ENCODE results near the gene RPL41.

The RPL41 gene

DNA sequence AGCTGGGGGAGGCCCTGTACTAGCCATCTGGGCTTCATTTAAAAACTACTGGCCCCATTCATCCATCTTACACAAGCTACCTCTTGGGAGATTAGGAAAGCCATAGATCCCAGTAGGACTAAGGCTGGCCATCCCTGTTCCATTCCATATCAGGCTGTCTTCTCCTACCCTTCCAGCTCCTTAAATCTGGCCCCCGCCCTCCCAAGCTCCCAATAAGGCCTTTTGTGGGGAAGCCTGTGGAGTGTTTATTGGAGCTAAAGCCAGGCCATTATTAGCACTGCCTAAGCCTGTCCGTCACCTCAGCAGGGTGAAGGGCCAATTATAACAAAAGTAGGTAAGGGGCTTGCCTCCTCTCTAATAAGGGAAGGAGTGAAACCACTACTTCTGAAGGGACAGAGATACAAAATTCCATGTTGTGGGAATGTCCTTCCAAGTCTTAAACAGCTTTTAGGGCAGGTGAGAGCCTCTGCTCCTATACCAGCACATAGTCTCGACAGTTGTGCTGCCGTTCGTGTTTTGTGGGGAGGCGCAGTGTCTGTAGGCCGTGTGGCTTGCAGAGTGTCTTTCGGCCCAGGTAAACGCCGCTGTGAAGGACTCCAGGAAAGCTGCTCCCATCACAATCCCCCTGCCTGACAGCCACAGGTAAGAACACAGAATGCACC is 45.4 kb downstream of the RPL41 start:
- TF ChIP-seq GATA2 (IDR thresholded peaks at IDR 0.05; ENCODE audit: low read depth, low read length) (no peak), GATA3 (IDR thresholded peaks at IDR 0.05; ENCODE audit: low read depth, low read length) (no peak)

DNA sequence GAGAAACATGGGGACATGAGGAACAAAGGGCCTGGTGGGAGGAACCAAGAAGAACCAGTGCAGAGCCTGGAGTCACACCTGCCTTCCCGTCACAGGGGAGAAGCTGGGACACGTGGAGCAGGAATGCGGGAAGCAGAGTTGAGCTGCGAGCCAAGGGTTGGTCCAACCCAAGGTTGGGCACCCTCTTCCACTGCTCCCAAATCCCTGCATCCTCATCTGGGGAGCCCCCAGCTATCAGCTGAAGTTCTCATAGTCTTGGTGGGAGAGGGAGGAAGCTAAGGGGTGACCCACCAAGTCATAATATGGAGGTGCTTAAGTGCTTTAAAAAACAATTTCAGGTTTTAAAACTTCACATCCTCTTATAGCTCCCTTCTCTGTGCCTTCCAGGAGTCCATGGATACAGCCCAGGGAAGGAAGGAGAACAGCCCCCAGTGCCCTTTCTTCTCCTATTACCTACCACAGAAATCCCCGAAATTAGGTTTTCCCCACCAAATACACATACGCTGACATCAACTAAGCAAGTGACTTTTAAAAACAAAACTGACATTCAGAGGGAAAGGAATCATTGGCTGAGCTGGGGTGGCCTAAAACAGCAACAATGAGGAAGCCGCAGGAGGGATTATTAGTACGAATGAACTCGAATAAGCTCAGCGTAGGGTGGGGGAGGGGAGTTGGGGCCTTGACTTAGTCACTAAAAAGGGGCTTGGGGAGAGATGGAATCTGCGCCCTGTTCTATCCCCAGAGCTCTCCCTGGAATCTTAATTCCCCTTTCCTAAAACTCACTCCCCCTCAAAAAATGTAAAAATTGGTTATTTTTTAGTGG is 46.2 kb downstream of the RPL41 start:
- TF ChIP-seq GATA3 (IDR thresholded peaks at IDR 0.05; ENCODE audit: low read depth, low read length) (no peak), GATA2 (IDR thresholded peaks at IDR 0.05; ENCODE audit: low read depth, low read length) (no peak)

DNA sequence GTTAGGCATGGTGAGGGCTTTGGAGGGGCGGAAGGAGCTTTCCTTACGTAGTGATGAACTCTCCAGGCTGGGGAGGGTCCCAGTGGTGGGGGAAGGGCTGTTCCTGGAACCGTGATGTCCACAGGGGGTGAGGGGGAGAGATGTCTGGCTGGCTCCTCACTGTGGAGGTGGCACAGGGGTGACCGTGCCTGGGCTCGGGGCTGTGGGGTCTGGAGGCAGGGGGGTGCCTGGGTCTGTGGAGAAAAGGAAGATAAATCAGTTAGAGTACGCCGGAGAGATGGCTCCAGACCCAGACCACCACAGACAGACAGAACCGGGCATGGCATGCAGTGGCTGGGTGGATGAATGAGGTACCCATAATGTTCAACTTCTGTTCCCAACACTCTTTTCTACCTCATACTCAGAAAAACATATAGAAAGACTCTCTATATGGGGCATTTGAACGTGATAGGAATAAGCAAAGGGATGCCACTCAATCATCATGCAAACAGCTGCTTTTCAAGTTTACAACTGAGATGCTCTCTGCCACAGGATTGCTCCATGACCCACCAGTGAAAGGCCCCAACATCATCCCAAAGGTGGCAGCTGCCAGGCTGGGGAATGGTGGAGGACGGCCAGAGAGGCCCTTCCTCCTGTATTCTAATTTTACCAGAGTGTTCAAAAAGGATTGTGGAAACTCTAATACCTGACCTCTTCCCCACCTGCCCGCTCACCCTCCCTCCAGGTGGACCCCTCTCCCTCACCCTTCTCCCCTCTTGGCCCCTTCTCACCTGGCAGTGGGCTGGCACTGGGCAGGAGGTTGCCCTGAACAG is 47.3 kb downstream of the RPL41 start:
- TF ChIP-seq GATA2 (IDR thresholded peaks at IDR 0.05; ENCODE audit: low read depth, low read length) = no peak
- no peak for TF ChIP-seq GATA3 (IDR thresholded peaks at IDR 0.05; ENCODE audit: low read depth, low read length)

DNA sequence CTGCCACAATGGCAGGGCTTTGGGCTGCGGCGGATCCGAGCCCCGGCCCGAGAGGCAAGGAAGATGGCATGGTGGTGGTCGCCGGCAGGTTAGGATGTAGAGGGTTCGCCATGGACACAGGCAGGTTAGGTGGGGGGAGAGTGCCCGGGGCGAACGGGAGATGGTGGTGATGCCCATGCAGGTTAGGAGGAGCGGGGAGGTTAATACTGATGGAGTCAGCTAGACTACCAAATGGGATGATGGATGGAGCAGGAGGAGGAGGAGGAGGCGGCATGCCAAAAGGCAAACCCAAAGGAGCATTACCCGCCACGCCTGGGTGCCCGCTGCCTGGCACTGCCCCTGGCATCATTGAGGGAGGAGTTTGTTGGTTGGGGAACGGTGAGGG is 47.9 kb downstream of the RPL41 start:
- TF ChIP-seq GATA2 (IDR thresholded peaks at IDR 0.05; ENCODE audit: low read depth, low read length) (no peak), GATA3 (IDR thresholded peaks at IDR 0.05; ENCODE audit: low read depth, low read length) (no peak)

DNA sequence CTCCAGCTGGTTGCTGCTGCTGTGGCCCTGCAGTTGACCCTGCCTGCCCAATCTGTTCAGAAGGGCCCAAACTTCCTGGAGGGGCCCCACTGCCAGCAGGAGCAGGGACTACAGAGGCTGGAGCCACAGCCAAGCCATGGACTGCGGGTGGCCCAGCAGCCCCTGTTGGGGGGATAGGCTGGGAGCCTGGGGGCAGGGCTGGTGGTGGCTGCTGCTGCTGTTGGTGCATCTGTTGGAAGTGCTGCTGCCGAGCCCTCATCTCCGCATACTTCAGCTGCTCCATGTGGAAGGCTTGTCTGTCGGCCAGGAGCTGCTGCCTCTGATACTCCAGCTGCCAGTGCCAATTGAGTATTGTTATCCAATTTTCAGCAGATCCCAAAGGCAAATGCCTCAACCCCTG is 48.9 kb downstream of the RPL41 start:
- TF ChIP-seq GATA3 (IDR thresholded peaks at IDR 0.05; ENCODE audit: low read depth, low read length) = no peak
- TF ChIP-seq GATA2 (IDR thresholded peaks at IDR 0.05; ENCODE audit: low read depth, low read length) = no peak

Data from SH-SY5Y (cell line).